ENCODE measurements around the gene SRRM2.

DNA sequence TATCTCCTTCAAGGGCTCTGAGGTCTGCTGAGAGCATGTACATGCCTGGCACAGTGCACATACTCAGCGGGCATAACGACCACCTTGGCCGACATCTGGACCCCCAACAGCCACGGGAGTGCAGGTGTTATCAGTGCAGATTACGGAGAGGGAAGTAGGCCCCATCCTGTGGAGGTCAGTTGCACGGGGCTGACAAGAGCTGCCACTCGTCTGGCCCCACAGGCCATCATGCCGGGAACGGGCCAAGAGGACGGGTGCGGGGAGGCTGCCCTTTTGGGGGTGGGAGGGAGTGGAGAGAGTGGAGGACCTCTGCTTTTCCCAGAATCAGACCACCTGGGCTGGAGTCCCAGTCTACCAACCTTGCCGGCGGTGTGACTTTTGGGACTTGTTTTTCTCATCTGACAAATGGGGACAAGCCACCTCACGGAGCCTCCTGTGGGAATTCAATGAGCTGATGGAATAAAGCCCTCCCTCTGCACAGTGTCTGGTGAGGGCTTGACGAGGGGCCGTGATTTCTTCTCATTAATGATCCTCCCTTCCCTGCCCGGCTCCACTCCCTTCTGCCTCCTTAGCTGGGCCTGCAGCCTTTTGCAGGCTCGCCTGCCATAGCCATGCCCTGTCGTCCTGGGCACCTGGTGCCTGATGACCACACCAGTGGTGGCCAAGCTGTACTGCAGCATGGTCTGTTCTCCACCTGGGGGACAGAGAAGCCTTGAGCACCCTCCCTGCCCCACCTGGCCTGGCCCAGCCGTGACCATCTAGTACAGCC, 30.3 kb downstream of the SRRM2 start:
- TF ChIP-seq EZH2 (IDR thresholded peaks at IDR 0.05; ENCODE audit: insufficient read depth, poor library complexity, severe bottlenecking) (no peak), EZH2phosphoT487 (IDR thresholded peaks at IDR 0.05; ENCODE audit: insufficient read depth, low read depth) (no peak)

Data from GM23248 (cell line).